MCF 10A (cell line): ENCODE results near the gene TECPR2. TPM values are rescaled to one million over a fixed set of nuclear protein-coding genes. Genes with fewer than 3 reads are reported as not detected.

Source experiments
- BruUV-seq: library from RNA; stranded (reverse); fragments of 400-500 nt; replicated peaks from 2 replicates; lab custom pipeline; 2021; lab: Mats Ljungman, UMichigan
- CTCF ChIA-PET: fragments of 300-600 bp; sonication (Branson Sonifier 250); formaldehyde crosslinking; extraction: SDS; loops from one replicate; lab custom pipeline; 2021; ENCODE audit warnings: antibody characterized with exemption, inconsistent platforms; lab: Yijun Ruan, JAX
- POLR2A ChIA-PET: fragments of 300-600, 350-650 bp; sonication (Branson Sonifier 250); formaldehyde crosslinking; extraction: SDS; loops from one replicate; lab custom pipeline; 2020; ENCODE audit warnings: antibody characterized with exemption, inconsistent platforms; lab: Yijun Ruan, JAX
- DNase-seq: peaks from one replicate; pipeline ENCODE4 v3.0.0-alpha.2; 2018; ENCODE audit not compliant: unreplicated experiment
- H3K27ac Mint-ChIP-seq: one replicate; pipeline ENCODE4 v1.8.0; 2022; ENCODE audit warnings: mild to moderate bottlenecking, low read depth, mixed read lengths; ENCODE audit not compliant: unreplicated experiment
- H3K27me3 Mint-ChIP-seq: one replicate; pipeline ENCODE4 v1.8.0; 2022; ENCODE audit warnings: mixed read lengths; ENCODE audit not compliant: insufficient read depth, unreplicated experiment
- H3K36me3 Mint-ChIP-seq: one replicate; pipeline ENCODE4 v1.8.0; 2022; ENCODE audit warnings: mild to moderate bottlenecking, moderate library complexity, mixed read lengths; ENCODE audit not compliant: insufficient read depth, unreplicated experiment
- H3K4me1 Mint-ChIP-seq: one replicate; pipeline ENCODE4 v1.8.0; 2022; ENCODE audit warnings: mixed read lengths; ENCODE audit not compliant: insufficient read depth, unreplicated experiment
- H3K4me3 Mint-ChIP-seq: one replicate; pipeline ENCODE4 v1.8.0; 2022; ENCODE audit warnings: mild to moderate bottlenecking, moderate library complexity, mixed read lengths; ENCODE audit not compliant: unreplicated experiment
- H3K9me3 Mint-ChIP-seq: one replicate; pipeline ENCODE4 v1.8.0; 2022; ENCODE audit warnings: mixed read lengths; ENCODE audit not compliant: unreplicated experiment
- CTCF ChIP-seq: fragments of 200-600 bp; IDR thresholded peaks from one replicate; pipeline ENCODE4 v1.8.0; 2022; ENCODE audit warnings: antibody characterized with exemption, mild to moderate bottlenecking; ENCODE audit not compliant: unreplicated experiment
- intact Hi-C: fragments of 100-400 bp; cut with micrococcal nuclease; formaldehyde crosslinking; loops from 2 replicates; pipeline ENCODE4 v1.14.1; 2022
- total RNA-seq: library from RNA; stranded (reverse); gene quantifications from 2 replicates; pipeline ENCODE4 v1.2.3, GENCODE V29; 2022

Gene TECPR2
- total RNA-seq, 1 experiment from 2014 or later = 18.4 TPM

GRCh38 chr14:102500158-102500662 lies 137.5 kb downstream of the TECPR2 start:
- no TSS peak for BruUV-seq
- intact Hi-C loops = no loop called here
- ChIA-PET POLR2A (no interaction called here), CTCF (interaction anchor here (2.2 kb wide), 1 partner anchor 62 kb away, joined by 7 read pairs; no protein-coding TSS in a partner anchor)
- no peak for DNase-seq
- TF ChIP-seq CTCF = no peak
- no peak overlapping the region for H3K4me3 Mint-ChIP-seq
- no peaks in the 10 kb centered on the region for H3K4me1 Mint-ChIP-seq
- no peaks in the 10 kb centered on the region for H3K9me3 Mint-ChIP-seq
- peaks cover 16% of the 10 kb centered on the region for H3K36me3 Mint-ChIP-seq
- H3K27me3 Mint-ChIP-seq = no peaks in the 10 kb centered on the region
- H3K27ac Mint-ChIP-seq = no peak overlapping the region

GRCh38 chr14:102500713-102501112 lies 138.0 kb downstream of the TECPR2 start:
- Mint-ChIP-seq H3K27ac (no peak overlapping the region), H3K9me3 (no peaks in the 10 kb centered on the region), H3K36me3 (peaks cover 19% of the 10 kb centered on the region), H3K27me3 (no peaks in the 10 kb centered on the region), H3K4me3 (no peak overlapping the region), H3K4me1 (no peaks in the 10 kb centered on the region)
- no peak for DNase-seq
- intact Hi-C loops = no loop called here
- CTCF ChIA-PET = interaction anchor here (2.2 kb wide), 1 partner anchor 63 kb away, joined by 7 read pairs; no protein-coding TSS in a partner anchor
- no TSS peak for BruUV-seq
- POLR2A ChIA-PET = no interaction called here
- TF ChIP-seq CTCF = no peak

GRCh38 chr14:102501751-102502315 lies 139.1 kb downstream of the TECPR2 start:
- ChIA-PET POLR2A (no interaction called here), CTCF (interaction anchor here (2.2 kb wide), 1 partner anchor 64 kb away, joined by 7 read pairs; no protein-coding TSS in a partner anchor)
- H3K36me3 Mint-ChIP-seq = peaks cover 23% of the 10 kb centered on the region
- H3K27ac Mint-ChIP-seq = no peak overlapping the region
- intact Hi-C loops = no loop called here
- no TSS peak for BruUV-seq
- DNase-seq = no peak
- H3K27me3 Mint-ChIP-seq = no peaks in the 10 kb centered on the region
- no peak overlapping the region for H3K4me3 Mint-ChIP-seq
- H3K4me1 Mint-ChIP-seq = no peaks in the 10 kb centered on the region
- TF ChIP-seq CTCF = no peak
- H3K9me3 Mint-ChIP-seq = no peaks in the 10 kb centered on the region

GRCh38 chr14:102502571-102502970 lies 139.8 kb downstream of the TECPR2 start:
- H3K9me3 Mint-ChIP-seq = no peaks in the 10 kb centered on the region
- POLR2A ChIA-PET = no interaction called here
- no peaks in the 10 kb centered on the region for H3K4me1 Mint-ChIP-seq
- H3K4me3 Mint-ChIP-seq = no peak overlapping the region
- no peak for DNase-seq
- TF ChIP-seq CTCF = no peak
- peaks cover 23% of the 10 kb centered on the region for H3K36me3 Mint-ChIP-seq
- no peaks in the 10 kb centered on the region for H3K27me3 Mint-ChIP-seq
- intact Hi-C loops = no loop called here
- no peak overlapping the region for H3K27ac Mint-ChIP-seq
- CTCF ChIA-PET = no interaction called here
- BruUV-seq = no TSS peak
